B cell (primary cell): ENCODE results near the gene CCNL1.

ENCODE experiments used
- CTCF ChIP-seq: fragments of 200-600 bp; IDR thresholded peaks from one replicate; pipeline ENCODE4 v1.8.0; 2022; ENCODE audit warnings: antibody characterized with exemption, mild to moderate bottlenecking
- EZH2 ChIP-seq: IDR thresholded peaks from 2 replicates; pipeline ENCODE4 v1.6.1; 2012; ENCODE audit warnings: borderline replicate concordance, low read depth, mild to moderate bottlenecking, moderate library complexity, low read length; ENCODE audit not compliant: insufficient read depth, poor library complexity, severe bottlenecking

DNA sequence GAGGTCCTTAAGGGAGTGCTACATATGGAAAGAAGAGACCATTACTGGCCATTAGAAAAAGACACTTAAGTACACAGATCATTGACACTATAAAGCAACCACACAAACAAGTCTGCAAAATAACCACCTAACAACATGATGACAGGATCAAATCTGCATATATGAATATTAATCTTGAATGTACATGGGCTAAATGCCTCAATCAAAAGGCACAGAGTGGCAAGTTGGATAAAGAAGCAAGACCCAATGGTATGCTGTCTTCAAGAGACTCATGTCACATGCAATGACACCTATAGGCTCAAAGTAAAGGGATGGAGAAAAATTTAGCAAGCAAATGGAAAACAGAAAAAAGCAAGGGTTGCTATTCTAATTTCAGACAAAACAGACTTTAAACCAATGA is 28.4 kb upstream of the CCNL1 start:
- TF ChIP-seq CTCF (no peak), EZH2 (no peak)
